Liver (tissue), 9 donors: ENCODE results near the gene LURAP1L. TPM values are rescaled to one million over a fixed set of nuclear protein-coding genes. Genes with fewer than 3 reads are reported as not detected.

Source experiments
- DNase-seq: peaks from one replicate; pipeline ENCODE4 v3.0.0-alpha.2; 2017; ENCODE audit warnings: low spot score
- H3K27ac ChIP-seq, 2 donors: one replicate each; pipeline ENCODE4 v1.7.0; 2013; ENCODE audit warnings: inconsistent platforms in 2 of 2, low read length in 2 of 2, control low read depth in 1 of 2, low read depth in 1 of 2, mild to moderate bottlenecking in 1 of 2
- H3K27me3 ChIP-seq, 4 donors: one replicate each; pipeline versions ENCODE4 v1.6.1 to v1.7.0; 2013; ENCODE audit warnings: low read length in 3 of 4, inconsistent platforms in 1 of 4, mild to moderate bottlenecking in 1 of 4, moderate library complexity in 1 of 4; ENCODE audit not compliant: control insufficient read depth in 4 of 4, insufficient read depth in 4 of 4
- H3K36me3 ChIP-seq, 4 donors: one replicate each; pipeline versions ENCODE4 v1.6.1 to v1.7.0; 2013; ENCODE audit warnings: low read length in 3 of 4, mild to moderate bottlenecking in 3 of 4, low read depth in 1 of 4, moderate library complexity in 1 of 4; ENCODE audit not compliant: control insufficient read depth in 4 of 4, insufficient read depth in 3 of 4
- H3K4me1 ChIP-seq, 4 donors: one replicate each; pipeline versions ENCODE4 v1.6.1 to v1.7.0; 2013; ENCODE audit warnings: low read length in 3 of 4, mild to moderate bottlenecking in 3 of 4, moderate library complexity in 1 of 4; ENCODE audit not compliant: control insufficient read depth in 4 of 4, insufficient read depth in 4 of 4
- H3K4me3 ChIP-seq, 3 donors: one replicate each; pipeline versions ENCODE4 v1.6.1 to v1.7.0; 2013; ENCODE audit warnings: low read length in 3 of 3, control low read depth in 1 of 3, low read depth in 1 of 3, mild to moderate bottlenecking in 1 of 3
- H3K9ac ChIP-seq, 2 donors: one replicate each; pipeline ENCODE4 v1.7.0; 2013; ENCODE audit warnings: low read length in 2 of 2, mild to moderate bottlenecking in 2 of 2, moderate library complexity in 2 of 2, control low read depth in 1 of 2, low read depth in 1 of 2
- H3K9me3 ChIP-seq, 4 donors: one replicate each; pipeline versions ENCODE4 v1.6.1 to v1.7.0; 2013; ENCODE audit warnings: low read length in 3 of 4; ENCODE audit not compliant: control insufficient read depth in 4 of 4
- CTCF ChIP-seq: fragments of 150-350 bp; IDR thresholded peaks from 2 replicates; pipeline ENCODE4 v1.5.1; 2017; ENCODE audit warnings: improper control_type of control experiment, low read depth, low read length; ENCODE audit not compliant: missing input control
- EGR1 ChIP-seq, 2 donors: IDR thresholded peaks; 2 replicates each; pipeline ENCODE4 v1.6.1; 2016 to 2018; ENCODE audit warnings: antibody characterized with exemption in 2 of 2, low read depth in 2 of 2
- FOXA2 ChIP-seq: IDR thresholded peaks from 2 replicates; pipeline ENCODE4 v1.6.1; 2016; ENCODE audit warnings: antibody characterized with exemption
- HNF4A ChIP-seq, 2 donors: conservative IDR thresholded peaks; 2 replicates each; pipeline ENCODE4 v1.6.1; 2016; ENCODE audit warnings: antibody characterized with exemption in 2 of 2, mild to moderate bottlenecking in 2 of 2
- JUND ChIP-seq, 2 donors: IDR thresholded peaks; 2 replicates each; pipeline ENCODE4 v1.6.1; 2016; ENCODE audit warnings: antibody characterized with exemption in 2 of 2
- MAX ChIP-seq: IDR thresholded peaks from 2 replicates; pipeline ENCODE4 v1.6.1; 2016; ENCODE audit warnings: antibody characterized with exemption
- NR2F2 ChIP-seq: IDR thresholded peaks from 2 replicates; pipeline ENCODE4 v1.6.1; 2016; ENCODE audit warnings: antibody characterized with exemption
- RAD21 ChIP-seq, 2 donors: IDR thresholded peaks; 2 replicates each; pipeline ENCODE4 v1.6.1; 2016; ENCODE audit warnings: antibody characterized with exemption in 2 of 2, mild to moderate bottlenecking in 2 of 2
- REST ChIP-seq: IDR thresholded peaks from 2 replicates; pipeline ENCODE4 v1.6.1; 2016; ENCODE audit warnings: antibody characterized with exemption, mild to moderate bottlenecking
- RXRA ChIP-seq, 2 donors: IDR thresholded peaks; 2 replicates each; pipeline ENCODE4 v1.6.1; 2017 to 2018; ENCODE audit warnings: antibody characterized with exemption in 2 of 2, mild to moderate bottlenecking in 1 of 2
- TAF1 ChIP-seq: conservative IDR thresholded peaks from 2 replicates; pipeline ENCODE4 v1.6.1; 2016; ENCODE audit warnings: antibody characterized with exemption, mild to moderate bottlenecking
- YY1 ChIP-seq: IDR thresholded peaks from 2 replicates; pipeline ENCODE4 v1.6.1; 2016; ENCODE audit warnings: antibody characterized with exemption, mild to moderate bottlenecking
- WGBS: extraction: QIAGEN DNeasy Blood & Tissue Kit; methylation state at CpG from one replicate; pipeline ENCODE4 v1.1.7; 2013; 5-methylcytosine and 5-hydroxymethylcytosine counted together
- polyA plus RNA-seq, 2 donors: library from polyadenylated mRNA; stranded (reverse) in 1 of 2; unstranded in 1 of 2; fragments of 200-250 nt in 1 of 2; fragments of >200 nt in 1 of 2; fragmentation: Nextera tagmentation in 1 of 2; extraction: Ambion mirVana in 1 of 2; gene quantifications; one replicate each; pipeline versions ENCODE4 v1.2.1 to v1.2.3, GENCODE V29; 2013 to 2015
- total RNA-seq, 2 donors: library from RNA; depleted of rRNA; stranded (reverse); fragments of >200 nt; gene quantifications; one replicate each; pipeline ENCODE4 v1.2.3, GENCODE V29; 2014
- TF ChIP-seq, protein P1 (sequence below): IDR thresholded peaks from 2 replicates; pipeline ENCODE4 v1.6.1; 2016; ENCODE audit warnings: antibody characterized with exemption
- TF ChIP-seq, protein P2 (sequence below): IDR thresholded peaks from 2 replicates; pipeline ENCODE4 v1.6.1; 2016; ENCODE audit warnings: antibody characterized with exemption
- donor health status: healthy.
- donor health status: healthy.
- donor health status: healthy.
- donor health status: healthy.
- donor health status: healthy.

LURAP1L gene
- total and polyA plus RNA-seq, 4 donors: 4.2 to 18.6 (median 8.9) TPM

GRCh38 chr9:12790001-12790400 lies 15.2 kb downstream of the LURAP1L start (continued):
- TF ChIP-seq REST (no peak), YY1 (no peak)

- Histone ChIP-seq H3K27me3 (no peaks in the 10 kb centered on the region), H3K4me1 (peaks cover 0 to 7% (median 4%) of the 10 kb centered on the region in 4 donors), H3K9me3 (no peaks in the 10 kb centered on the region), H3K4me3 (no peak overlapping the region), H3K36me3 (no peaks in the 10 kb centered on the region), H3K9ac (no peak overlapping the region), H3K27ac (no peak overlapping the region)
- DNase-seq: no peak
- 81% methylated on average over 3 of the region's 3 CpGs for whole genome bisulfite sequencing
- no peak for TF ChIP-seq YY1
- no peak for TF ChIP-seq JUND (IDR thresholded peaks at IDR 0.05)
- TF ChIP-seq RAD21 (IDR thresholded peaks at IDR 0.05): no peak
- no peak for TF ChIP-seq FOXA2
- no peak for TF ChIP-seq MAX
- no peak for TF ChIP-seq HNF4A (conservative IDR thresholded peaks at IDR 0.05)
- TF ChIP-seq CTCF: no peak
- TF ChIP-seq, protein P1, sequence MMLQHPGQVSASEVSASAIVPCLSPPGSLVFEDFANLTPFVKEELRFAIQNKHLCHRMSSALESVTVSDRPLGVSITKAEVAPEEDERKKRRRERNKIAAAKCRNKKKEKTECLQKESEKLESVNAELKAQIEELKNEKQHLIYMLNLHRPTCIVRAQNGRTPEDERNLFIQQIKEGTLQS: no peak
- no peak for TF ChIP-seq EGR1 (IDR thresholded peaks at IDR 0.05; ENCODE audit: low read depth in 2 of 2)
- TF ChIP-seq NR2F2: no peak
Measured at GRCh38 chr9:12790883-12791282, 16.1 kb downstream of the LURAP1L start.

DNA sequence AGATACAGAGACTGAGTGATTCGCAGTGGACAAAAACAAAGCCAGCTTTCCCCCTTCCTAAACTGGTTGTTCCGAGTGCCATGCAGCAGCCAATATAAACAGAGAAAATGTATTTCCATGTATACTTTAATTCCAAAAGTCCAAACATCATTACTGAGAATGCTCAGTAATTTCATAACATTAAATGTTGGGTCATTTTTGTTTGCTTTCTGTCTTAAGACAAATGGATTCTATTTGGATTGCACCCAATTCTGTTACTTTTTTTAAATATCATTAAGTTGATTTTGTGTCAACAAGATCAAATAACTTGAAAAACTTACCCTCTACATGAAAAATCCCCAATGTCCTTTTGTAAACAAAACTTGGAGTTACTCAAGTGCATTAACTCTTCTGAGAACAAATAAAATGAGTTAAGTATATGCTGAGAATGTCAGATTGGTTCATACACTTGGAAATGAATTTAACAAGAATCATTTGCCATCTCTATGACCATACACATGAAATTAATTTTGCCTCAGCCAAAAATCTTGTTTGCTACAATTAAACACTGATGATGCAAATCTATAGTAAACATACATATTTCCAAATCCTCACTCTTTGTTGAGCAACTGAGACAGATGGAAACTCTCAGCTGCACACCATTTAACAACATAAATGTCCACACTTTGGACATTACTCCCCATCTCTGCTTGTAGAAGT lies 19.4 kb downstream of the LURAP1L start:
- no peak for DNase-seq
- peak; percentile 57 for TF ChIP-seq FOXA2
- TF ChIP-seq EGR1 (IDR thresholded peaks at IDR 0.05; ENCODE audit: low read depth in 2 of 2): peak in 1 of 2 donors; percentile 23
- TF ChIP-seq RXRA (IDR thresholded peaks at IDR 0.05): peak; percentile 6 to 49
- TF ChIP-seq, protein P2, sequence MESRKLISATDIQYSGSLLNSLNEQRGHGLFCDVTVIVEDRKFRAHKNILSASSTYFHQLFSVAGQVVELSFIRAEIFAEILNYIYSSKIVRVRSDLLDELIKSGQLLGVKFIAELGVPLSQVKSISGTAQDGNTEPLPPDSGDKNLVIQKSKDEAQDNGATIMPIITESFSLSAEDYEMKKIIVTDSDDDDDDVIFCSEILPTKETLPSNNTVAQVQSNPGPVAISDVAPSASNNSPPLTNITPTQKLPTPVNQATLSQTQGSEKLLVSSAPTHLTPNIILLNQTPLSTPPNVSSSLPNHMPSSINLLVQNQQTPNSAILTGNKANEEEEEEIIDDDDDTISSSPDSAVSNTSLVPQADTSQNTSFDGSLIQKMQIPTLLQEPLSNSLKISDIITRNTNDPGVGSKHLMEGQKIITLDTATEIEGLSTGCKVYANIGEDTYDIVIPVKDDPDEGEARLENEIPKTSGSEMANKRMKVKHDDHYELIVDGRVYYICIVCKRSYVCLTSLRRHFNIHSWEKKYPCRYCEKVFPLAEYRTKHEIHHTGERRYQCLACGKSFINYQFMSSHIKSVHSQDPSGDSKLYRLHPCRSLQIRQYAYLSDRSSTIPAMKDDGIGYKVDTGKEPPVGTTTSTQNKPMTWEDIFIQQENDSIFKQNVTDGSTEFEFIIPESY: no peak
- no peak for TF ChIP-seq TAF1
- TF ChIP-seq RAD21 (IDR thresholded peaks at IDR 0.05): peak in 1 of 2 donors; percentile 7
- no peak for TF ChIP-seq JUND (IDR thresholded peaks at IDR 0.05)
- TF ChIP-seq YY1: peak; percentile 68
- TF ChIP-seq, protein P1: peak; percentile 70
- peak; percentile 51 to 55 for TF ChIP-seq HNF4A (conservative IDR thresholded peaks at IDR 0.05)
- no peaks in the 10 kb centered on the region for H3K36me3 ChIP-seq
- no peaks in the 10 kb centered on the region for H3K27me3 ChIP-seq
- no peaks in the 10 kb centered on the region for H3K9me3 ChIP-seq
- H3K4me3 ChIP-seq: no peak overlapping the region
- H3K9ac ChIP-seq: no peak overlapping the region
- H3K27ac ChIP-seq: peak overlapping the region; percentile 15 to 17
- 36% methylated on average over 2 of the region's 2 CpGs for WGBS
- peaks cover 0 to 7% (median 4%) of the 10 kb centered on the region in 4 donors for H3K4me1 ChIP-seq
